HFF-Myc (cell line): ENCODE data around the gene LSR.

Source experiments
- DNase-seq: peaks from one replicate; pipeline ENCODE4 v3.0.0-alpha.2; 2011; ENCODE audit warnings: low read depth; ENCODE audit errors: extremely low read depth
- H3K4me3 ChIP-seq: replicated peaks from 2 replicates; pipeline ENCODE4 v1.5.1; 2011; ENCODE audit warnings: low read depth, mild to moderate bottlenecking, control low read depth, low read length
- CTCF ChIP-seq: IDR thresholded peaks from 2 replicates; pipeline ENCODE4 v1.5.1; 2012; ENCODE audit warnings: mild to moderate bottlenecking, low read depth, low read length, control low read depth; ENCODE audit errors: missing control alignments

Gene LSR

GRCh38 chr19:35268536-35269437 lies 20.0 kb downstream of the LSR start, which contains the start of gene USF2:
TSS of gene USF2 (plus strand) at chr19:35268962. CDS start at chr19:35269102, 140 bp downstream.
- TF ChIP-seq CTCF = no peak
- DNase-seq = no peak
- peak within 1 kb of the TSS; percentile 81 for H3K4me3 ChIP-seq

GRCh38 chr19:35269438-35270117 lies 20.8 kb downstream of the LSR start:
- peak overlapping the region; percentile 48 for H3K4me3 ChIP-seq
- DNase-seq = peak; percentile 46
- TF ChIP-seq CTCF = peak; percentile 50

GRCh38 chr19:35270381-35270811 lies 21.6 kb downstream of the LSR start:
- TF ChIP-seq CTCF = no peak
- peak overlapping the region; percentile 48 for H3K4me3 ChIP-seq
- no peak for DNase-seq

- H3K4me3 ChIP-seq = no peak overlapping the region
- DNase-seq = no peak
- TF ChIP-seq CTCF = no peak
Observed at GRCh38 chr19:35271546-35271945, 22.7 kb downstream of the LSR start.

GRCh38 chr19:35272122-35272719 lies 23.4 kb downstream of the LSR start:
- TF ChIP-seq CTCF = no peak
- DNase-seq = no peak
- H3K4me3 ChIP-seq = no peak overlapping the region

- no peak overlapping the region for H3K4me3 ChIP-seq
- no peak for TF ChIP-seq CTCF
- no peak for DNase-seq
Observed at GRCh38 chr19:35272954-35273649, 24.3 kb downstream of the LSR start.
